COLO829 (cell line): ENCODE measurements around the gene ZNF536.
A peak's percentile ranks its signal among the peaks of the same experiment; 100 is the strongest.
"Not testable (repeated sequence)": the region's sequence is repeated elsewhere in the genome, so short reads cannot be mapped to it uniquely, and the experiment has no call there.

ENCODE experiments used
- DNase-seq: peaks from one replicate; pipeline ENCODE4 v3.0.0; 2012; ENCODE audit warnings: low spot score

ZNF536 gene

DNA sequence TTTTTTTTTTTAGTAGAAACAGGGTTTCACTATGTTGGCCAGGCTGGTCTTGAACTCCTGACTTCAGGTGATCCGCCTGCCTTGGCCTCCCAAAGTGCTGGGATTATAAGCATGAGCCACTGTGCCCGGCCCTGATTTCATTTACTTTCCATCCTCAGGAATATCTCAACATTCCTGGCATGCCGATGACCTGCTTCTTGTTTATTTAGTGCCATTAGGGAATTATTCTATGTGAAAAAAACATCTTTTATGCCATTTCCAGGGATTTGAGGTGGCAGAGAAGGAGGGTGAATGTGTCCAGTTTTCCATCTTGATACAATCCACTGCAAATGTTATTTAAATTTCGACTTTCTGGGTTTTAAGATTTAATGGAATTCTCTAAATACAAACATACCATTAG, 45.0 kb downstream of the ZNF536 start:
- DNase-seq = not testable (repeated sequence)

- peak; percentile 33 for DNase-seq
These were observed 47.5 kb downstream of the ZNF536 start for GRCh38 chr19:30419568-30420180.

DNA sequence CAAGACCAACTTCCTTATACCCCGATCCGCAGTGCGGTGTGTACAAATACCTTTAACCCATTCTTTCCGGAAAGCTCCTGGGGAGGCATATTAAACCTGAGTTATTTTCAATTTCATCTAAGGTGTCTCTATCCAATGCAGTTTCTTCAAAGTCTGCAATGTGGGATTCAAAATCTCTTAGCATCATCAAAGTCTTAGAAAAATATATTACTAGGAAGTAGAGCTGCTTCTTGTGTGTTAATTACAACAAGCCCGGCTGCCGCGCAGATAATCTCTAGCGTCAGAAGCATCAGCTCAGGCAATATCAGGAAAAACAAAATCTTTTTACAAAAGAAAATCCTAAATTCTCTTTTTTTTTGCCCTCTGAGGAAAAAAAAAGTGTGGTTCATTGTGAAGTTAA, 48.1 kb downstream of the ZNF536 start:
- no peak for DNase-seq

GRCh38 chr19:30420881-30421280, 48.7 kb downstream of the ZNF536 start:
- DNase-seq = no peak

DNA sequence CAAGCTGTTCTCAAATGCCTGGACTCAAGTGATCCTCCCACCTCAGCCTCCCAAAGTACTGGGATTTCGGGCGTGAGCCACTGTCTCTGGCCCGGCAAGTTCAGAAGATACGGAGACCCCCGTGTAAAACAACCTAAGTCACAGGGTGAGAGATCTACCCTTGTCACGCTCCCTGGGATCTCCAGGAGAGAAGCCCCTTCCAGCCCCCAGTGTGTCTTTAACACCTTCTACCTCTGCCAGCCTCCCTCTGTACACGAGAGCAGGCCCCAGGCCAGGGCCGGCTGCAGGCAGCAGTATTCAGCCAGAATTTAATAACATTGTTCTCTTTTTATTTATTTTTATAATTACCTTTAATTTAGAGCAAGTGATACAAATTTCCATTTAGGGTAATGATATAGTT, 49.4 kb downstream of the ZNF536 start:
- DNase-seq = no peak

- DNase-seq = no peak
These were observed 51.3 kb downstream of the ZNF536 start for GRCh38 chr19:30423481-30423880.

DNA sequence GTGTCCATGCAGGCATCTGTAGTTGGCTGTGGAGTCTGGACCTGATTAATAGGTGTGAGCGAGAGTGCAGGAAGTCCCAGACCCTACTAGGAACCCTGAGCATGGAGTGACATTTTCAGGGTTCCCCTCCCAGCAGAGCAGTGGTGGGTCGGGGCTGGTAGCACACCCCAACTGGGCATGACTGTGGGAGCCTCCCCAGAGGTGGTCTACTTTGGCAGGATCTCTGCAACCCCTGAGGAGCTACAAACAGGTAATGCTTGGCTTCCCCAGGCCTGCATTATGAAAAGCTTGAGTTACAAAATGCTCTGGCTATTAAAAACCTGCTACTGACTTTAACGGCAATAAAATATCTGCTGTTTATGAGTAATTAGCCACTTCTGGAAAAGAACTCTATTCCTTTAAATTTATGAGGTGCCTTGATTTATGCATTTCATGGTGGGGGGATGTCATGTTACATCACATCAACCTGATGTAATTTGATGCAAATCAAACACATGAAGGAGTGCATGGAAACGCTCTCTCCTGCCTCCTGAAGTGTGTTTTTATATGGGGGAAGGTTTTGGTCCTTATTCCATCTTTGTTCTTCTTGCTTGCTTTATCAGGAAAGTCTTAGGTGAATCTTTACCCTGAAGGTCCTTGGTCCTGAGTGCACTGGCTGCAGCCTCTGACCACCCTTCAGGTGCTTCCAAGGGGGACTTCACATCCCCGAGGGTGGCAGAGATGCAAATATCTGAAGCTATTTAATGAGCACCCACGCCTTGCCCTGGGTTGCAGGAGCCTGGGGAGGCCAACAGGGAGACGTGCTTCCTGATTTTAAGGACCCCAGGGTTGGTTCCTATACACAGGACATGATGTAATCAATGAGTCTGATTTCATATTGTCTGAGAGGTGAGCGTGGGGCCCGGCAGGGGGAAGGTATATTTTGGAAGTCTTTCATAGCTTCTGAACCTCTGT, 54.0 kb downstream of the ZNF536 start:
- no peak for DNase-seq

DNA sequence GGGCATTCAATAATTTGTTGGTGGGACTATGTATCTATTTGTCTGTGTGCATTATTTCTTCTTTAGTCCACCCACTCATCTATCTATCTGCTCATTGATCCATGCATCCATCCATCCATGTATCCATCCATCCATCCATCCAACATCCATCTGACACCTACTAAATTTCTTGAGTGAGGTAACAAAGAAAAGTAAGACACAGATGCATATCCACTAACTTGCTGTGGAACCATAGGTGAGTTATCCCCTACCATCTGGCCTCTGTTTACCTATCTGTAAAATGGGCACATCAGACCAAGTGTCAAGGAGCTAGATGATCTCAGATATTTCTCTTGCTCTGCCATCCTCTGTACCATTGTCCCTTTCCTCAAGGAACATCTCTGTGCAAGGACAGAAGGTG, 54.7 kb downstream of the ZNF536 start:
- DNase-seq = no peak

- DNase-seq = no peak
These were observed 56.0 kb downstream of the ZNF536 start for GRCh38 chr19:30428092-30428680.

- no peak for DNase-seq
These were observed 56.7 kb downstream of the ZNF536 start for GRCh38 chr19:30428844-30429243.

- DNase-seq = no peak
These were observed 58.1 kb downstream of the ZNF536 start for GRCh38 chr19:30430206-30430734.

- no peak for DNase-seq
These were observed 59.4 kb downstream of the ZNF536 start for GRCh38 chr19:30431591-30431990.

GRCh38 chr19:30434797-30435594, 62.8 kb downstream of the ZNF536 start:
- no peak for DNase-seq

- no peak for DNase-seq
These were observed 65.7 kb downstream of the ZNF536 start for GRCh38 chr19:30437869-30438268.

DNA sequence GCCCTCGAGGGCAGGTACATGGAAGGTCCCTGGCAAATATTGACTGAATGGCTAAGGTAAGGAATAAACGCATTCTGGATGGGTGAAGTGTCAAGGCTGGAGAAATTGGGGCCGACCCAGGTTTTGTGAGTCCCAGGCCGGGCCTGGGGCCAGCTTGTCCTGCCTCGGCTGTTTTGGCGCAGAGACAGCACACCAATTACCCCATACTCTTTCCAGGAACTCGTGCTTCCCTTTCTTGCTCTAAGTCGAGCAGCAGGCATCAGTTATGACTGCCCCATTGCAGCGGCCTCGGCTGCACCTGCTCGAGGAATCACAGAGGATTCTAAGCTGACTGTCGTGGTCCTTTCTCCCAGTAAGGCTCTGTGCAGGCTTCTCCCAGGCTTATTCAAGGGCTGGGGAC, 67.1 kb downstream of the ZNF536 start:
- no peak for DNase-seq

DNA sequence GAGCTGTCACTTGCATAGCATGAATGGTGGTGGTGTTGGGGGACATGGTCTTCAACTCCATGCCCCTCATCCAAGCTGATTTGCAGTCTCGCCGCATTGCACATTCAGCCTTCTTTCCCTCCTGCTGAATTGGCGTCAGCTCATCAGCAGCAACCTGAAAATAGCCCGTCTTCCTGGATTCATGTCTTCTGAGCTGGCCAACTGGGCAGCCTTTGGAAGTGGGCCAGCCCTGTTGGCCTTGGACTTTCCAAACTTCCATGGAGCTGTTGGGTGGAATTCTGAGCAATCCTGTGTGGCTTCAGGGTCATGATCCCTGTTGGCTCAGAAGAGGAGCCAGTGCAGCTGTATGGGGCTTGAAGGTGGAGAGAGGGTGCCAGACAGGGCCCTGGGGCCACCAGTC, 68.8 kb downstream of the ZNF536 start:
- DNase-seq = no peak

DNA sequence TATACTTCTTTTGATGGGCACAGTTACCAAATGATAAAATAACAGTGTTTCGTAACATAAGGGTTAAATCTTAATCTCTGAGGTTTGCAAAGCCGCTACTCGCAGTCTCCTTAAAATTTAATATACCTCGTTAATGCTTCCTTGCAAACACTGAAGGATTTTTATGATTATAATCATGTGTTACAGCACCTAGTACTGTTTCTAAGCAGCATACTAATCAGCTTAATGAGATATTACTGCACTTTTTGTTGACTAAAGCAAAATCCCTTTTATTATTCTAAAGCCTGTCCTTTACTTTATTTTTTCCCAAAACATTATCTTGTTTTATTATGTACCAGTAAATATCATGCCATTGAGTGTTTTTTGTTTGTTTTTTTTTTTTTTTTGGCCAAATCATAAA, 70.5 kb downstream of the ZNF536 start:
- no peak for DNase-seq

GRCh38 chr19:30443531-30444252, 71.5 kb downstream of the ZNF536 start:
- DNase-seq = no peak

GRCh38 chr19:30444253-30444671, 72.1 kb downstream of the ZNF536 start:
- DNase-seq = no peak

DNA sequence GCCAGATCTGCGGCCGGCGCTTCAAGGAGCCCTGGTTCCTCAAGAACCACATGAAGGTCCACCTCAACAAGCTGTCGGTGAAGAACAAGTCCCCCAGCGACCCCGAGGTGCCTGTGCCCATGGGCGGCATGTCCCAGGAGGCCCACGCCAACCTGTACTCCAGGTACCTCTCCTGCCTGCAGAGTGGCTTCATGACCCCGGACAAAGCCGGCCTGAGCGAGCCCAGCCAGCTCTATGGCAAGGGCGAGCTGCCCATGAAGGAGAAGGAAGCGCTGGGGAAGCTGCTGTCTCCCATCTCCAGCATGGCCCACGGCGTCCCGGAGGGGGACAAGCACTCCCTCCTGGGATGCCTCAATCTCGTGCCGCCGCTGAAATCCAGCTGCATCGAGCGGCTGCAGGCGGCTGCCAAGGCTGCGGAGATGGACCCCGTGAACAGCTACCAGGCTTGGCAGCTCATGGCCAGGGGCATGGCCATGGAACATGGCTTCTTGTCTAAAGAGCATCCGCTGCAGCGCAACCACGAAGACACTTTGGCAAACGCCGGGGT, 72.6 kb downstream of the ZNF536 start:
- no peak for DNase-seq

- no peak for DNase-seq
These were observed 73.2 kb downstream of the ZNF536 start for GRCh38 chr19:30445385-30445784.
